HG02759 (cell line): ENCODE data around the gene OR5H15.
"Not testable (repeated sequence)": the region's sequence is repeated elsewhere in the genome, so short reads cannot be mapped to it uniquely, and the experiment has no call there.

Experiments used
- ATAC-seq: cut with Tn5 transposase; IDR thresholded peaks from one replicate; pipeline ENCODE4 v1.9.1; 2021; ENCODE audit warnings: mild to moderate bottlenecking, moderate library complexity; ENCODE audit not compliant: unreplicated experiment

OR5H15 gene

DNA sequence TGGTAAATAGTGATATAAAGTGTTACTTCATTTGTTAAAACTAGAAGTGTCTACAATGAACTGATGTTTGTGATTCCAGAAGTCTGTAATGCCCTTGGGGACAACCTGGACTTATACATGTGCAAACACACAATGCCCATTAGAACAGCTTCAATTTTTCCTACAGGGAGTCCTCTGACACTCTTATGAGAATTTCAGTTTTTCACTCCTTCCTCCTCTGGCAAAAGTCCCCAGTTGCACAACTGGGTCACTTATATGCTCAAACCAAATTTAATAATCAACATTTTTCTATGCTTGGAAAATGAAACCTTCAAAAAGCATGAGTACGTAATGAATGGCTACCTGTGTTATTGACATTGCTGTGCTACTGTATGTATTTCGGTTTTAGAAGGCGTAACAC lies at the start of gene OR5H15:
Gene OR5H15, plus strand, starts transcription at position 301 of the 400 bp plus-strand sequence. CDS start 2,004 bp downstream, outside the sequence.
- ATAC-seq, result no peak

DNA sequence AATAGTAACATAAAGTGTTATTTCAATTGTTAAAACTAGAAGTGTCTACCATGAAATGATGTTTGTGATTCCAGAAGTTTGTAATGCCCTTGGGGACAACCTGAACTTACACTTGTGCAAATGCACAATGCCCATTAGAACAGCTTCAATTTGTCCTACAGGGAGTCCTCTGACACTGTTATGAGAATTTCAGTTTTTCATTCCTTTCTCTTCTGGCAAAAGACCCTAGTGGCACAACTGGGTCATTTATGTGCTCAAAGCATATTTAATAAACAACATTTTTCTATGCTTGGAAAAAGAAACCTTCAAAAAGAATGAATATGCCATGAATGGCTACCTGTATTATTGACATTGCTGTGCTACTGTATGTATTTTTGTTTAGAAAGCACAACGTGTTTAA lies 36.1 kb upstream of the OR5H15 start, which contains the start of gene OR5H1:
Gene OR5H1, plus strand, starts transcription at position 301 of the 400 bp plus-strand sequence. CDS start 1,977 bp downstream, outside the sequence.
- no peak for ATAC-seq

DNA sequence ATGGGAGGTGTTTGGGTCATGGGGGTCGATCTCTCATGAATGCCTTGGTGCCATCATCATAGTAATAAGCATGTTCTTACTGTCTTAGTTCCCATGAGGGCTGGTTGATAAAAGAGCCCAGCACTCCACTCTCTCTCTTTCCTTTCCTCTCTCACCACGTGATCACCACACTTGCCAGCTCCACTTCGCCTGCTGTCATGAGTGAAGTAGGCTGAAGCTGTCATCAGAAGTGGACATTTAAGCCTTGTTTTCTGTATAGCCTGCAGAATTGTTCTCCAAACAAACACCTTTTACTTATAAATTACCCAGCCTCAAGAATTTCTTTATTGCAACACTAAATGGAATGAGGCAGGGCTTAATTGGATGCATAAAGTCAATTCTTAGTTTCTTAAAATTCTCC lies 29.9 kb upstream of the OR5H15 start:
- ATAC-seq, result no peak

DNA sequence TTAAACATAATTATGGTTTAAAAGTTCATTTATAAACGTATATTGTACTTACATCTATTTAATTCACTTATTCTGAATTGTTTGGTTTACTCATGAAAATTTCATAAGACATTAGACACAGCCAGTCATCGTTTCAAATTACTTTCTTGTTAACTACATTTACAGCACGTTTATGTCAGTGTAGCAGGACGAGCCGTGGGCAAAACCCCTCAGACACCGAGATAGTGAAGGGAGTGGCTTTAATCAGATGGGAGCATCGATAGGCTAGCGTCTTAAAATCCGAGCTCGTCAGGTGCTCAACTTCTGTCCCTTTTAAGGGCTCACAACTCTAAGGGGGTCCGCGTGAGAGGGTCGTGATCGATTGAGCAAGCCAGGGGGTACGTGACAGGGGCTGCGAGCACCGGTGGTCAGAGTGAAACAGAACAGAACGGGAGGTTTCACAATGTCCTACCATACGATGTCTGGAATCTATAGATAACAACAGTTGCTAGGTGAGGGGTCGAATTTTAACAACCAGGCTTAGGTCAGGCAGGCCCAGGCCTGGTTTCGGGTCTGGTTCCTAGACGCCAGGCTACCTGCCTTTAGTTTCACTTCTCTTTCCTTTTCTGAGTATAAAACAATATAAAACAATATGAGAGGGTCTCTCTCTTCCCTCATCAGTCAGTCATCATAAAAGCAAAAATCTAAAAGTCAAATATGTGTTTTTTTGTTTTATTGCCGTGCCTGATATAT lies 28.5 kb upstream of the OR5H15 start:
- ATAC-seq, result not testable (repeated sequence)

DNA sequence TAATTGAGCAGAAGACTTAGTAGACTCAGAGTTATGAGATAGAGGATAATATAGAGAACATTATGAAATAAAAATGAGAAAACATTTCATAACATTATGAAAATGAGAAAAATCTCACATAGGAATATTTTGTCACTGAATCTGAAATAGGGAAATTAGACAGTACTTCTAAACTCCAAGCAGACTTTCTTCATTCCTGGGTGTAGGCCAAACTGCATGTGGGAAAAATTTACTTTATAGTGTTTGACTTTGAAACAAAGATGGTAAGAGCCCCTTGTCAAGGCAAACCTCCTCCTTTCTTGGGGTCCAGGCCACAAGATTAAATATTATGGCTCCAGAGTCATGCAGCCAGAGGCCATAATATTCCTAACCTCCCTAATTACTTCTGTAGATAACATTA lies 26.0 kb upstream of the OR5H15 start:
- ATAC-seq, result no peak

DNA sequence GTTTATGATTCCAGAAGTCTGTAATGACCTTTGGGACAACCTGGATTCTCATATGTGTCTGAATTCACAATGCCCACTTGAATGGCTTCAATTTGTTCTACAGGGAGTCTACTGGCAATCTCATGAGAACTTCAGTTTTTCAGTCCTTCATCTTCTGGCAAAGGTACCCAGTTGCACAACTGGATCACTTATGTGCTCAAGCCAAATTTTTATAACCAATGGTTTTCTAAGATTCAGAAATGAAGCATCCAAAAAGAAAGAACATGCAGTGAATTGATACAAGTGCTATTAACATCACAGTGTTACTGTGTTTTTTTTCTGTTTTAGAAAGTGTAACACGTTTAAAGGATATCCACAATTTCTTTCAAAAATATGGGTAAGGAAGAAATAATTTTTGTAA lies 19.3 kb upstream of the OR5H15 start, which contains the start of gene OR5H14:
Gene OR5H14, plus strand, starts transcription at position 301 of the 400 bp plus-strand sequence. CDS start 1,907 bp downstream, outside the sequence.
- ATAC-seq, result no peak

DNA sequence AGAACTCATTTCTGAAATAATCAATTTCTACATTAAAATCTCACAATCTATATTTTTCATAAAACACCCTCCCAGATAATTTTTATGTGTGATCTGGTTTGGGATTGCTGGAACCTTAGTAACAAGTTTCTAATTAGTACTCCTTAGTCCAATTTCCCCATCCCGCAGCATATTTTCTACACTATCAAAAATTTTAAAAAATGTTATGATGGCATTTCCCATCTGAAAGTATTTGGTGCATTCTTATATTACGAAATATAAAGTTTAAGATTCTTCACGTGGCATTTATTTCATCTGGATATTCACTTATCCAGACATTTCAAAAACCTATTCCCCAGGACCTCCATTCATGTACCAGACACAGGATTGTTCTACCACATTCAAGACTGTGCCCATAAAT lies 17.7 kb upstream of the OR5H15 start:
- no peak for ATAC-seq

DNA sequence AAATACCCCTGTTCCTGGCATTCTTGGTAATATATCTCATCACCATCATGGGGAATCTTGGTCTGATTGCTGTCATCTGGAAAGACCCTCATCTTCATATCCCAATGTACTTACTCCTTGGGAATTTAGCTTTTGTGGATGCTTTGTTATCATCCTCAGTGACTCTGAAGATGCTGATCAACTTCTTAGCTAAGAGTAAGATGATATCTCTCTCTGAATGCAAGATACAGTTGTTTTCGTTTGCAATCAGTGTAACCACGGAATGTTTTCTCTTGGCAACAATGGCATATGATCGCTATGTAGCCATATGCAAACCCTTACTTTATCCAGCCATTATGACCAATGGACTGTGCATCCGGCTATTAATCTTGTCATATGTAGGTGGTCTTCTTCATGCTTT lies 17.0 kb upstream of the OR5H15 start:
- ATAC-seq, result not testable (repeated sequence)

DNA sequence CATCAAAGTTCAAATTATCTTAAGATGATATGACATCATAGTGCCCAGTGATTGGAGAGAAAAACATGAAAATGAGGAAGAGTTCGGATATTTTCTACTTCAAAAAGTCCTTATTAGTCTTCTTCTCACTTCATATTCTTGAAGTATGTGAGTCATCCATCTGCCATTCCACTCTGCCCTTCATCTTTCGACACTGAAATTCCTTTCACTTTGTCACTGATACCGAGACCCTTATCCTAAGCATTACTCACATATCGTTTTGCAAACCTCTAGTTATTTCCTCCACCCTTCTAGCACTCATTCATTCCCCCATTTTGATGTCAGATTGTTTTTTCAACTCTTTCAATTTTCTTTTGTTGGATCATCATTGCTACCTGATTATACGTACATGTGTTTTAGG lies 15.3 kb upstream of the OR5H15 start:
- no peak for ATAC-seq

DNA sequence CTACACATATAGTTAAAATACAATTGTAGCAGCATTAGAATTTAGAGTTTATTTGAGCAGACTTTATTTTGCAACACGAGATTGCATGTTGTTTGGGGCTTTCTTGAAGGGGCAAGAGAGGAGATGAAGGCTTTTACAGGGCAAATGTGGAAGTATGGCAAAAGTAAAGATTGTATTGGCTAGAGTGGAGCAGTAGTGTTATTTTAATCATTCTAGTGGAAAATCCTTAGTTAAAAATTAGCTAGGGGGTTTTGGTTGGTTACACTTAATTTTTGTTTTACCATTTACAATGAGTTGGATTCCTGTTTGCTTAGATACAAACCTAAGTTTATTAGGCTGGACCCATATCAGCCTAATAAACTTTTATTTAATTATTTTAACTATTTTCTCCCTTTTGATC lies 4.6 kb downstream of the OR5H15 start:
- no peak for ATAC-seq

DNA sequence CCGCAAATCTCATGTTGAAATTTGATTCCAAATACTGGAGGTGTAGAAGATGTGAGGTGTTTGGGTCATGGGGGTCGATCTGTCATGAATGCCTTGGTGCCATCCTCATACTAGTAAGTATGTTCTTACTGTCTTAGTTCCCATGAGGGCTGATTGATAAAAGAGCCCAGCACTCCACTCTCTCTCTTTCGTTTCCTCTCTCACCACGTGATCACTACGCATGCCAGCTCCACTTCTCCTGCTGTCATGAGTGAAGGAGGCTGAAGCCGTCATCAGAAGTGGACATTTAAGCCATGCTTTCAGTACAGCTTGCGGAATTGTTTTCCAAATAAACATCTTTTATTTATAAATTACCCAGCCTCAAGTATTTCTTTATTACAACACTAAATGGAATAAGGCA lies 6.1 kb downstream of the OR5H15 start:
- no peak for ATAC-seq

DNA sequence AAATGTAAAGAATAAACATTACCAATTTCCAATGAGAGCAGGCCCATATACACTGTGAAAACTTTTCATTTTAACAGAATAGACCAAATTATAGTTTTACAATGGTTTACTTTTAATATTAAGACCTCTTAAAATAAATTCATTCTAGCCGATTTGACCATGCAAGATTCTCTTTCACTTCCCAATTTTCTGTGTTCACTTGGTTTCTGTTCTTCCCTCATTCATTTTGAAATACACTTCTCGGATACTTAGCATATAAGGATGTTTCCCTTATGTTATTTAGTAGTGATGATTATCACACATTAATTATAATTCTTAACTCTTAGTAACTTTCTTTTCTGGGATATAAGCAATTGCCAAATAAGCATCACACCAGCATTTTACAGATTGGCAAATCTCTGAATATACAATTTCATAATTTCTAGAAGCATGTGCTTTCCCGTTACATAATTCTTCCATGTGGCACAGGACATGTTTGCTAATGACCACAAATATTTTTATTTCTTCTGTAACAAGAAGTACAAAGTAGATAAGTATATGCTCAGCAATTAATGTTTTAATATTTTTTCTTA lies 13.9 kb downstream of the OR5H15 start:
- no peak for ATAC-seq

DNA sequence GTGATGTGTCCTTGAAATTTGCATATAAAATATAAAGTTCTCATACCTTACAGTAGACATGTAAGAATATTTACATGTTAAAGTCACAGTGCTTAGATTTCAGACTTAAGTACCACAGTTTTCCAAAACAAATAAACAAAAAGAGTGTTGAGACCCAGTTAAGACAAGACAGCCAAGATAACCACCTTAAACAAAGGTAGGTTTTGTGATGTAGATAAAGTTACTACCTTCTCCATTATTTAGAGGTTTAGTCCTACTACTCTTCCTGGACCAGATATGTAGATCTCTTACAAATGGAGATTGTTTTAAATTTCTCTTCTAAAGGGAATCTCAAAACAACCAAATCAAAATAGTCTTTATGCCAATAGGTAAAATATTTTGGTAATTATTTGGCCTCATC lies 15.7 kb downstream of the OR5H15 start:
- no peak for ATAC-seq

DNA sequence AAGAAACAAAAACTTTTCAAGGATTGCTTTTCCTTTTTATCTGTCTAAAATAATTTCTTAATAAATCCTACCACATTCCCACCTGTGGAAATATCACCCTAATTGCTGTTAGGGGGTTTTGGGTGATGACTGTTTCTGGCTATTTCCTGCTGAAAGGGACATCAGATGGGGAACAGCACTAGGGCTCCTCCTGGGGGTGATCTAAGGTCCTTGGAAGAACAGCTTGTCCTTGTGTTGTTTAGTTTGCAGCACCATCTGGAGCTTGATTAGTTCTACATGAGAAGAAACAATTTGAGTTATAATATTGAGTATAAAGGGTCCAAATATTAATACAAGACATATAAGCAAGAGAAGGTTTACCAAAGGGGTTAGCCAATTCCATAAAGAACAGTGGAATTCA lies 18.7 kb downstream of the OR5H15 start:
- no peak for ATAC-seq

DNA sequence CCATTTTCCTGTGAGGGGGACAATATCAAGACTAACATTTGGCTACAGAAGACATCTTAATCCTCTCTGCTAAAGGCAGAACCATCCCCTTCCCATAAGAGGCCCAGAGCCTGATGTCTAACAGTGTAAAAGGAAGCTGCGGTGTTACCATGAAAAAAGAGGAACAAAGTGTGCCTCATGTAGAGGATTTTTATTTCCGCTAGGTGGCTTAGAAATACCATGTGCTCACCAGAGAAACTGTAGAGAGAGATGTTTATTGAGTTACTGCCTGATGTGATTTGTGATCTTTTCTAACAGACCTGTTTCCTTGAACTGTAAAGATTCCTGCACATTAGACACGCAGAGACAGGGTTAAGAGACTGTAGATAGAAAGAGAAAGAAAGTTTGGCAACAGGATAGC lies 22.0 kb downstream of the OR5H15 start:
- ATAC-seq, result peak; percentile 62

DNA sequence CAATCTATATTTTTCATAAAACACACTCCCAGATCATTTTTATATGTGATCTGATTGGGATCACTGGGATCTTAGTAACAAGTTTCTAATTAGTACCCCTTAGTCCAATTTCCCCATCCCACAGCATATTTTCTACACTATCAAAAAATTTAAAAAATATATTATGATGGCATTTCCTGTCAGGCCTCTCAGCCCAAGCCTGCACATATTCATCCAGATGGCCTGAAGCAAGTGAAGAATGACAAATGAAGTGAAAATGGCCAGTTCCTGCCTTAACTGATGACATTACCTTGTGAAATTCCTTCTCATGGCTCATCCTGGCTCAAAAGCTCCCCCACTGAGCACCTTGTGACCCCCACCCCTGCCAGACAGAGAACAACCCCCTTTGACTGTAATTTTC lies 24.4 kb downstream of the OR5H15 start:
- not testable (repeated sequence) for ATAC-seq

DNA sequence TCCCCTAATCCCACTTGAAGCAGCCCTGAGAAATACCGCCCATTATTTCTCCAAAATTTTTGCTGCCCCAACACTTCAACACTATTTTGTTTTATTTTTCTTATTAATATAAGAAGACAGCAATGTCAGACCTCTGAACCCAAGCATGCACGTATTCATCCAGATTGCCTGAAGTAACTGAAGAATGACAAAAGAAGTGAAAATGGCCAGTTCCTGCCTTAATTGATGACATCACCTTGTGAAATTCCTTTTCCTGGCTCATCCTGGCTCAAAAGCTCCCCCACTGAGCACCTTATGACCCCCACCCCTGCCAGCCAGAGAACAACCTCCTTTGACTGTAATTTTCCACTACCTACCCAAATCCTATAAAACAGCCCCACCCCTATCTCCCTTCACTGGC lies 29.8 kb downstream of the OR5H15 start:
- not testable (repeated sequence) for ATAC-seq

DNA sequence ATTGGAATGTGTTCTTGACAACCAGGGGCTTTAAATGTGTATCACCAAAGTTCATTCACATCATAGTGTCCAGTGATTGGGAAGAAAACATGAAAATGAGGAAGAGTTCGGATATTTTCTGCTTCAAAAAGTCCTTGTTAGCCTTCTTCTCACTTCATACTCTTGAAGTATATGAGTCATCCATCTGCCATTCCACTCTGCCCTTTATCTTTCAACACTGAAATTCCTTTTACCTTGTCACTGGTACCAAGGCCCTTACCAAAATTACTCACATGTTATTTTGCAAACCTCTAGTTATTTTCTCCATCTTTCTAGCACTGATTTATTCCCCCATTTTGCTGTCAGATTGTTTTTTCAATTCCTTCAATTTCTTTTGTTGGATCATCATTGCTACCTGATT lies 32.5 kb downstream of the OR5H15 start:
- no peak for ATAC-seq

DNA sequence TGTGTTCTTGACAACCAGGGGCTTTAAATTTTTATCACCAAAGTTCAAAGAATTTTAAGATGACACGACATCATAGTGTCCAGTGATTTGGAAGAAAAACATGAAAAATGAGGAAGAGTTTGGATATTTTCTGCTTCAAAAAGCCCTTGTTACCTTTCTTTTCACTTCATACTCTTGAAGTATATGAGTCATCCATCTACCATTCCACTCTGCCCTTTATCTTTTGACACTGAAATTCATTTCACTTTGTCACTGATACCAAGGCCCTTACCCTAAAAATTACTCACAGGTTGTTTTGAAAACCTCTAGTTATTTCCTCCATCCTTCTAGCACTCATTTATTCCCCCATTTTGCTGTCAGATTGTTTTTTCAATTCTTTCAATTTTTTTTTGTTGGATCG lies 42.7 kb downstream of the OR5H15 start:
- ATAC-seq, result no peak

DNA sequence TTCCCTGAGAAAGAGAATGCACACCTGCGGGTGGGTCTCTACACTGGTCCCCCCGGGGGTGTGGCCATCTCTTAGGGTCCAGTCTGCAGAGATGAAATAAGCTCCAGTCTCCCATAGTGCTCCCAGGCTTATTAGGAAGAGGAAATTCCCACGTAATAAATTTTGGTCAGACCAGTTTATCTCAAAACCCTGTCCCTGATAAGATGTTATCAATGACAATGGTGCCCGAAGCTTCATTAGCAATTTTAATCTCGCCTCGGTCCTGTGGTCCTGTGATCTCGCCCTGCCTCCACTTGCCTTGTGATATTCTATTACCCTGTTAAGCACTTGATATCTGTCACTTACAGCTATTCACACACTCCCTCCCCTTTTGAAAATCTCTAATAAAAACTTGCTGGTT lies 46.8 kb downstream of the OR5H15 start:
- no peak for ATAC-seq

DNA sequence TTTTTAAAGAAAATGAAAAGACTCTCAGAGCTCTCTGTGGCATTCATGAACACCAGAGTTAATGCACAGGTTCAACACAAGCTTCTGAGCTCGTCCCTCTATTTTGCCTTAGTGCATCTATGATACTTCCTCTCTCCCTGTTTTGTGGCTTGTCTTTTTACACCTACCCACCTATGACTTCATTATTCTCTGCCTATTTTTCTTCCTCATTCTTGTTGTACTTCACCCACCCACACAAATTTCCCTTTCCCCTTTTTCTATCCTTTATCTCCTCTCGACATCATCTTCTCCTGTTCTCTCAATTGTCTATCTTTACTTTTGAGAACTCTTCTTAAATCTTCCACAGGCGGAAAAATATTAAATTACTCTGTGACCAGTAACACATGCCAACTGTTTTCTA lies 48.6 kb downstream of the OR5H15 start:
- no peak for ATAC-seq
